ENCODE measurements around the gene CRYBB3.

CRYBB3 gene

DNA sequence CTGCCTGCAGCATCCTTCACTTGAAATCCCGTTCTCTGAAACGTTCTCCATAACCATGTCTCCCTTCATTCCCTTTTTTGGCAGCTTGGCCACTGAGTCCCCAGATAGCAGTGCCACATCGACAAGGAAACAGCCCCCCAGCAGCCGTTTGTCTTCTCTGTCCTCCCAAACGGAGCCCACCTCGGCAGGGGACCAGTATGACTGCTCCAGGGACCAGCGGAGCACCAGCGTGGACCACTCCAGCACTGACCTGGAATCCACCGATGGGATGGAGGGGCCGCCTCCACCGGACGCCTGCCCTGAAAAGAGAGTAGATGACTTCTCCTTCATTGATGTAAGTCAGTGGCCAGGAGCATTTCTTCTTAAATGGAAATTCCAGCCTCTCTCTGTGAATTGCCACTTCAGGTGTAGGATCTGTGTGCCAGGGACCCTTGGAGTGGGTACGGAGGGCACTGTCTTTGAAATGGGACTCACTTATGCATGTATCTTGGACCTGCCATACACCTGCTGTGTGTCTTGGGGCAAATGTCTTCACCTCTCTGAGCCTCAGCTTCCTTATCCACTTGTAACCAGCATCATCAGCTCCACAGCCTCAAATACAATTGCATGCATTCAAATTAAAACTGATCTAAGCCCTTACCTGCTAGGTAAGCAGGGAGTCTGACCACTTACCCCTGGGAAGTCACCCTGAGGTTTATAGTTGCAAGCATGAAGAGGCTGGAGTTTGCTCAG is 25.3 kb upstream of the CRYBB3 start:
- no peak overlapping the region for H3K4ac ChIP-seq (ENCODE audit: low read depth in 1 of 2, low read length in 2 of 2)
- H3K23ac ChIP-seq (ENCODE audit: low read length in 2 of 2) = no peak overlapping the region
- WGBS = 95% methylated on average over 13 of the region's 13 CpGs
- no peak overlapping the region for H2AK5ac ChIP-seq (ENCODE audit: low read length, severe bottlenecking)
- H3K79me1 ChIP-seq (replicated peaks; ENCODE audit: low read length, poor library complexity, severe bottlenecking) = no peaks in the 10 kb centered on the region
- no peak for DNase-seq
- no peak overlapping the region for H2BK5ac ChIP-seq (ENCODE audit: low read depth, low read length, poor library complexity, severe bottlenecking)
- no peak overlapping the region for H2BK15ac ChIP-seq (ENCODE audit: low read depth, poor library complexity, severe bottlenecking)
- H4K8ac ChIP-seq (ENCODE audit: low read length) = no peak overlapping the region
- H3K27ac ChIP-seq (ENCODE audit: low read length, poor library complexity, severe bottlenecking) = no peak overlapping the region
- H3K9me3 ChIP-seq (ENCODE audit: control insufficient read depth, low read length) = peaks cover under 1% of the 10 kb centered on the region
- H3K4me1 ChIP-seq (ENCODE audit: control insufficient read depth, insufficient read depth, low read depth, low read length) = no peaks in the 10 kb centered on the region
- peak overlapping the region in 1 of 2 experiments; percentile 28 for H3K14ac ChIP-seq (ENCODE audit: low read length in 2 of 2)
- no peak overlapping the region for H2BK12ac ChIP-seq (ENCODE audit: low read length in 2 of 2)
- H2AFZ ChIP-seq (ENCODE audit: low read depth, low read length) = no peak overlapping the region
- H4K91ac ChIP-seq (ENCODE audit: low read length) = no peak overlapping the region
- no peaks in the 10 kb centered on the region for H3K27me3 ChIP-seq (ENCODE audit: control insufficient read depth in 1 of 2, insufficient read depth in 1 of 2, low read length in 2 of 2)
- H2BK120ac ChIP-seq (ENCODE audit: low read depth, low read length) = no peak overlapping the region
- peaks cover 20 to 22% of the 10 kb centered on the region in 2 experiments for H3K36me3 ChIP-seq (ENCODE audit: control insufficient read depth in 1 of 2, insufficient read depth in 2 of 2, low read depth in 1 of 2, low read length in 2 of 2)
- no peak overlapping the region for H3K18ac ChIP-seq (ENCODE audit: low read depth in 1 of 2, low read length in 2 of 2)
- no peak overlapping the region for H3K4me2 ChIP-seq (ENCODE audit: low read length, poor library complexity, severe bottlenecking)
- no peak overlapping the region for H3K4me3 ChIP-seq (ENCODE audit: insufficient read depth in 1 of 2, low read depth in 1 of 2, low read length in 2 of 2)
- H3K9ac ChIP-seq (ENCODE audit: low read length) = no peak overlapping the region

DNA sequence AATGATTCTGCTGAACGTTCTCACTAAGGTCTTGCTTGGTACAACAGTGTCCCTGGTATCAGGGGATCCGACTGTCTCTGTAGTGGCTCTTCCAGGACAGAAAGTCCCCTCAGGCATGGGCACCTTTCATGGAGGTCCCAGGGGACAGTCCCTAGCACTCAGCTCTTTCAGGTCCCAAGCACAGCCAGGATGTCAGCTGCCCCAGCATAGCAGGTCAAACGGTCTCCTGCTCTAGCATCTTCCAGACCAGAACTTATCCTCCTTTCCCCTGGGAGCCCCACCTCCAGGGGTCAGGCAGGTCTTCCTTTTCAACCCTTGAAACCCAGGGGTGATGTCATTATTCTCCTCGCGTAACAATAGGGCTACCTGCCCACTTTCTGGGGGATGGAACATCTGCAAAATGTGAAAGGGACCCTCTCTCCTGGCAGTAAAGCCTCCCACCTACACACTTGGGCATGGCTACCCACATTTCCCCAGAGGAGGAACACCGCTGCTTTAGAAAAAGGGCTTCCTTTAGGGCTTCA is 24.7 kb upstream of the CRYBB3 start:
- Histone ChIP-seq H3K27me3 (ENCODE audit: control insufficient read depth in 1 of 2, insufficient read depth in 1 of 2, low read length in 2 of 2) (no peaks in the 10 kb centered on the region), H3K9ac (ENCODE audit: low read length) (no peak overlapping the region), H2BK15ac (ENCODE audit: low read depth, poor library complexity, severe bottlenecking) (no peak overlapping the region), H3K18ac (ENCODE audit: low read depth in 1 of 2, low read length in 2 of 2) (no peak overlapping the region), H3K14ac (ENCODE audit: low read length in 2 of 2) (no peak overlapping the region), H3K79me1 (replicated peaks; ENCODE audit: low read length, poor library complexity, severe bottlenecking) (no peaks in the 10 kb centered on the region), H3K4ac (ENCODE audit: low read depth in 1 of 2, low read length in 2 of 2) (no peak overlapping the region), H4K8ac (ENCODE audit: low read length) (no peak overlapping the region), H3K36me3 (ENCODE audit: control insufficient read depth in 1 of 2, insufficient read depth in 2 of 2, low read depth in 1 of 2, low read length in 2 of 2) (peaks cover 20 to 22% of the 10 kb centered on the region in 2 experiments), H2BK5ac (ENCODE audit: low read depth, low read length, poor library complexity, severe bottlenecking) (no peak overlapping the region), H4K91ac (ENCODE audit: low read length) (no peak overlapping the region), H2AFZ (ENCODE audit: low read depth, low read length) (no peak overlapping the region), H3K23ac (ENCODE audit: low read length in 2 of 2) (no peak overlapping the region), H3K4me1 (ENCODE audit: control insufficient read depth, insufficient read depth, low read depth, low read length) (no peaks in the 10 kb centered on the region), H3K9me3 (ENCODE audit: control insufficient read depth, low read length) (peaks cover 7% of the 10 kb centered on the region), H2BK120ac (ENCODE audit: low read depth, low read length) (no peak overlapping the region), H2AK5ac (ENCODE audit: low read length, severe bottlenecking) (no peak overlapping the region), H3K4me3 (ENCODE audit: insufficient read depth in 1 of 2, low read depth in 1 of 2, low read length in 2 of 2) (no peak overlapping the region), H3K27ac (ENCODE audit: low read length, poor library complexity, severe bottlenecking) (no peak overlapping the region), H2BK12ac (ENCODE audit: low read length in 2 of 2) (no peak overlapping the region), H3K4me2 (ENCODE audit: low read length, poor library complexity, severe bottlenecking) (no peak overlapping the region)
- no peak for DNase-seq
- WGBS = 80% methylated on average over 6 of the region's 6 CpGs

GRCh38 chr22:25176175-25176574 is 23.5 kb upstream of the CRYBB3 start:
- H2BK120ac ChIP-seq (ENCODE audit: low read depth, low read length) = no peak overlapping the region
- H3K27ac ChIP-seq (ENCODE audit: low read length, poor library complexity, severe bottlenecking) = no peak overlapping the region
- no peak overlapping the region for H4K91ac ChIP-seq (ENCODE audit: low read length)
- no peak overlapping the region for H2AK5ac ChIP-seq (ENCODE audit: low read length, severe bottlenecking)
- no peak overlapping the region for H3K14ac ChIP-seq (ENCODE audit: low read length in 2 of 2)
- no peak overlapping the region for H2BK12ac ChIP-seq (ENCODE audit: low read length in 2 of 2)
- peaks cover 15% of the 10 kb centered on the region for H3K9me3 ChIP-seq (ENCODE audit: control insufficient read depth, low read length)
- 96% methylated on average over 5 of the region's 6 CpGs for WGBS
- H3K27me3 ChIP-seq (ENCODE audit: control insufficient read depth in 1 of 2, insufficient read depth in 1 of 2, low read length in 2 of 2) = no peaks in the 10 kb centered on the region
- no peak overlapping the region for H3K9ac ChIP-seq (ENCODE audit: low read length)
- no peak overlapping the region for H2BK15ac ChIP-seq (ENCODE audit: low read depth, poor library complexity, severe bottlenecking)
- H3K4me3 ChIP-seq (ENCODE audit: insufficient read depth in 1 of 2, low read depth in 1 of 2, low read length in 2 of 2) = no peak overlapping the region
- peaks cover 20 to 22% of the 10 kb centered on the region in 2 experiments for H3K36me3 ChIP-seq (ENCODE audit: control insufficient read depth in 1 of 2, insufficient read depth in 2 of 2, low read depth in 1 of 2, low read length in 2 of 2)
- no peaks in the 10 kb centered on the region for H3K4me1 ChIP-seq (ENCODE audit: control insufficient read depth, insufficient read depth, low read depth, low read length)
- H3K18ac ChIP-seq (ENCODE audit: low read depth in 1 of 2, low read length in 2 of 2) = no peak overlapping the region
- H3K79me1 ChIP-seq (replicated peaks; ENCODE audit: low read length, poor library complexity, severe bottlenecking) = no peaks in the 10 kb centered on the region
- no peak overlapping the region for H3K4me2 ChIP-seq (ENCODE audit: low read length, poor library complexity, severe bottlenecking)
- H3K4ac ChIP-seq (ENCODE audit: low read depth in 1 of 2, low read length in 2 of 2) = no peak overlapping the region
- no peak overlapping the region for H3K23ac ChIP-seq (ENCODE audit: low read length in 2 of 2)
- H2BK5ac ChIP-seq (ENCODE audit: low read depth, low read length, poor library complexity, severe bottlenecking) = no peak overlapping the region
- no peak overlapping the region for H2AFZ ChIP-seq (ENCODE audit: low read depth, low read length)
- no peak for DNase-seq
- H4K8ac ChIP-seq (ENCODE audit: low read length) = no peak overlapping the region

DNA sequence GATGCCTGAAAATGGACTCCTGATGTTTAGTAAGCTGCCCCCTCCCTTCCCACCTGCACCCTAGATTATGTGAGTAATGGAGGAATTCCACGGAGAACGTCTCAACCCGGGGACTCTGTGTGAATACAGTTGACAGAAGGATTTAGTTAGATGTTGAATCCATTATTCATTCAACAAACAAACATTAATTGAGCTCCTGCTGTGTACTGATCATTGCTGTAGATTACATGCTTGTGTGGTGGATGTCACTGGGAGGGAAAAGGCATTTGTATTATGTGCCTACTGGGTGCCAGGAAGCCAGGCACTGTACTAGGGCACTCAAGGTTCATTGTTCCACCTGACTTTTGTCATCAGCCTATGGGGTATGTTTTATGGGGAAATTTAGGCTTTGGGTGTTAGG is 22.9 kb upstream of the CRYBB3 start:
- no CpG with 5 or more reads among the region's 3 CpGs for WGBS
- no peak overlapping the region for H2BK5ac ChIP-seq (ENCODE audit: low read depth, low read length, poor library complexity, severe bottlenecking)

More for the DNA sequence above, 22.9 kb upstream of the CRYBB3 start:
- no peak overlapping the region for H4K91ac ChIP-seq (ENCODE audit: low read length)
- no peak for DNase-seq
- H2AK5ac ChIP-seq (ENCODE audit: low read length, severe bottlenecking) = no peak overlapping the region
- H3K36me3 ChIP-seq (ENCODE audit: control insufficient read depth in 1 of 2, insufficient read depth in 2 of 2, low read depth in 1 of 2, low read length in 2 of 2) = peaks cover 20 to 22% of the 10 kb centered on the region in 2 experiments
- H3K27ac ChIP-seq (ENCODE audit: low read length, poor library complexity, severe bottlenecking) = no peak overlapping the region
- H3K14ac ChIP-seq (ENCODE audit: low read length in 2 of 2) = no peak overlapping the region
- H3K23ac ChIP-seq (ENCODE audit: low read length in 2 of 2) = no peak overlapping the region
- no peaks in the 10 kb centered on the region for H3K79me1 ChIP-seq (replicated peaks; ENCODE audit: low read length, poor library complexity, severe bottlenecking)
- H3K18ac ChIP-seq (ENCODE audit: low read depth in 1 of 2, low read length in 2 of 2) = no peak overlapping the region
- no peak overlapping the region for H2BK15ac ChIP-seq (ENCODE audit: low read depth, poor library complexity, severe bottlenecking)
- no peak overlapping the region for H2AFZ ChIP-seq (ENCODE audit: low read depth, low read length)
- peaks cover 15% of the 10 kb centered on the region for H3K9me3 ChIP-seq (ENCODE audit: control insufficient read depth, low read length)
- no peak overlapping the region for H2BK12ac ChIP-seq (ENCODE audit: low read length in 2 of 2)
- H3K9ac ChIP-seq (ENCODE audit: low read length) = no peak overlapping the region
- no peaks in the 10 kb centered on the region for H3K27me3 ChIP-seq (ENCODE audit: control insufficient read depth in 1 of 2, insufficient read depth in 1 of 2, low read length in 2 of 2)
- H3K4me3 ChIP-seq (ENCODE audit: insufficient read depth in 1 of 2, low read depth in 1 of 2, low read length in 2 of 2) = no peak overlapping the region
- no peak overlapping the region for H3K4ac ChIP-seq (ENCODE audit: low read depth in 1 of 2, low read length in 2 of 2)
- no peak overlapping the region for H4K8ac ChIP-seq (ENCODE audit: low read length)
- no peak overlapping the region for H3K4me2 ChIP-seq (ENCODE audit: low read length, poor library complexity, severe bottlenecking)
- no peak overlapping the region for H2BK120ac ChIP-seq (ENCODE audit: low read depth, low read length)
- no peaks in the 10 kb centered on the region for H3K4me1 ChIP-seq (ENCODE audit: control insufficient read depth, insufficient read depth, low read depth, low read length)
